IMR-90 (cell line): ENCODE results near the gene PGC.

Experiments
- CTCF ChIP-seq: conservative IDR thresholded peaks from 2 replicates; pipeline ENCODE4 v1.5.1; 2012; ENCODE audit warnings: mild to moderate bottlenecking, low read depth, low read length, improper control_type of control experiment
- POLR2A ChIP-seq: IDR thresholded peaks from 2 replicates; pipeline ENCODE4 v1.6.1; 2012; ENCODE audit warnings: mild to moderate bottlenecking, low read depth, low read length
- RAD21 ChIP-seq: IDR thresholded peaks from 2 replicates; pipeline ENCODE4 v1.6.1; 2012; ENCODE audit warnings: low read length, improper control_type of control experiment
- RCOR1 ChIP-seq: IDR thresholded peaks from 2 replicates; pipeline ENCODE4 v1.6.1; 2012; ENCODE audit warnings: mild to moderate bottlenecking, low read length, improper control_type of control experiment; ENCODE audit not compliant: insufficient replicate concordance
- SMC3 ChIP-seq: fragments of 150-350 bp; IDR thresholded peaks from 2 replicates; pipeline ENCODE4 v1.6.1; 2016; ENCODE audit warnings: low read depth, mild to moderate bottlenecking, antibody characterized with exemption, low read length, moderate library complexity
- USF2 ChIP-seq: fragments of 150-350 bp; IDR thresholded peaks from 2 replicates; pipeline ENCODE4 v1.6.1; 2017; ENCODE audit warnings: mild to moderate bottlenecking, antibody characterized with exemption, low read length, low read depth

GRCh38 chr6:41716516-41717391 lies 30.4 kb downstream of the PGC start:
- TF ChIP-seq RCOR1, result no peak
- no peak for TF ChIP-seq CTCF
- TF ChIP-seq RAD21, result no peak
- no peak for TF ChIP-seq SMC3
- TF ChIP-seq POLR2A, result no peak
- TF ChIP-seq USF2, result no peak
